IPS-18a (cell line): ENCODE data around the gene GPR27.
A peak's percentile ranks its signal among the peaks of the same experiment; 100 is the strongest.

Source experiments
- H3K27ac ChIP-seq: one replicate; pipeline ENCODE4 v1.5.1; 2013; ENCODE audit warnings: low read length
- H3K27me3 ChIP-seq: one replicate; pipeline ENCODE4 v1.6.1; 2013; ENCODE audit warnings: mild to moderate bottlenecking, low read length; ENCODE audit not compliant: control insufficient read depth, insufficient read depth
- H3K36me3 ChIP-seq: one replicate; pipeline ENCODE4 v1.6.1; 2013; ENCODE audit warnings: low read depth, low read length; ENCODE audit not compliant: control insufficient read depth
- H3K4me1 ChIP-seq: one replicate; pipeline ENCODE4 v1.6.1; 2013; ENCODE audit warnings: low read depth, low read length; ENCODE audit not compliant: control insufficient read depth
- H3K4me3 ChIP-seq: one replicate; pipeline ENCODE4 v1.5.1; 2013; ENCODE audit warnings: low read length
- H3K9ac ChIP-seq: one replicate; pipeline ENCODE4 v1.6.1; 2013; ENCODE audit warnings: mild to moderate bottlenecking, low read length, moderate library complexity
- H3K9me3 ChIP-seq: one replicate; pipeline ENCODE4 v1.6.1; 2013; ENCODE audit warnings: low read depth, low read length; ENCODE audit not compliant: control insufficient read depth

GPR27 gene

DNA sequence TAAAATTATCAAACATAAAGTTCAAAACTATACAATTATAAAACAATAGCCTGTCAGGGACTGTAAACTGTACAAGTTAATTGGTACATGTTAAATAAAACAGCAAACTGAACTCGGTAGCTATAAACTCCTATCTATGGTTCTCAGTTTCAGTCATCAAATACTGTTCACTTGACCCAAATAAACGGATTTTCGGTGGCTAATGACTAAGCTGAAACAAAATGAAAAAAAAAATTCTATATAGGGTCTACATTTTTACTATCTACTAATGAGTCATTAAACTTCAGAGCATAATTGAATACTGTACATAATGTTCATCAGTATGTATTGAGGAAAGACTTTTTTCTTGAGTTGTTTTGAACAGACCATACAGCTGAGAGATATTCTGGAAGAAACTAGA is 24.7 kb downstream of the GPR27 start:
- H3K9me3 ChIP-seq, result no peaks in the 10 kb centered on the region
- no peak overlapping the region for H3K4me3 ChIP-seq
- peaks cover 18% of the 10 kb centered on the region for H3K4me1 ChIP-seq
- no peak overlapping the region for H3K9ac ChIP-seq
- H3K27ac ChIP-seq, result no peak overlapping the region
- H3K27me3 ChIP-seq, result peaks cover 23% of the 10 kb centered on the region
- no peaks in the 10 kb centered on the region for H3K36me3 ChIP-seq

DNA sequence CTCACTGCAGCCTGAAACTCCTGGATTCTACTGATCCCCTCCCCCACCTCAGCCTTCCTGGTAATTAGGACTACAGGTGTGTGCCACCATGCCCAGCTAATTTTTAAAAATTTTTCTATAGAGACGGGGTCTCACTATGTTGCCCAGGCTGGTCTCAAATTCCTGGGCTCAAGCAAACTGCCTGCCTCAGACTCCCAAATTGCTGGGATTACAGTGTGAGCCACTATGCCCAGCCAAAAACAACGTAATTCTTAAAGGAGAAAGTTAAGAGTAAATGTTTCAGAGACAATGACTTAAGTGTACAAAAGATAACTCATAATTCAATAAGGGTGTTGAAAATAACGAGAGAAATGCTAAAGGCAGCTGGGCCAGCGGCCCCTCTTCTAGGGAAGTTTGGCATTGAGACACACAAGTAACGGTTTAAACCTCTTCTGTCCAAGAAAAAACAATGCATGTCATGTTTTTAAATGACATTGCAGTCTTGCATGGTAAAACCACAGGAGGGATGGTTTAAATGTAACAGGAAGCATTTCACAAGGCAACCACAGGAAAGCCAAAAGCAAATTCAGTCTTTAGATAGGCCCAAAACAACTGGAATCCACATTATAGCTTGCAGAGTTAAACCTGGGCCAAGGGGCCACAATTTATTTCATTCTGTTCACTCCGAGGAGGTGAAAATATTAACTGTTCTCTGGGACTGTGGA is 26.2 kb downstream of the GPR27 start:
- Histone ChIP-seq H3K4me1 (peaks cover 29% of the 10 kb centered on the region), H3K36me3 (no peaks in the 10 kb centered on the region), H3K9me3 (no peaks in the 10 kb centered on the region), H3K4me3 (no peak overlapping the region), H3K9ac (no peak overlapping the region), H3K27ac (no peak overlapping the region), H3K27me3 (peaks cover 38% of the 10 kb centered on the region)

DNA sequence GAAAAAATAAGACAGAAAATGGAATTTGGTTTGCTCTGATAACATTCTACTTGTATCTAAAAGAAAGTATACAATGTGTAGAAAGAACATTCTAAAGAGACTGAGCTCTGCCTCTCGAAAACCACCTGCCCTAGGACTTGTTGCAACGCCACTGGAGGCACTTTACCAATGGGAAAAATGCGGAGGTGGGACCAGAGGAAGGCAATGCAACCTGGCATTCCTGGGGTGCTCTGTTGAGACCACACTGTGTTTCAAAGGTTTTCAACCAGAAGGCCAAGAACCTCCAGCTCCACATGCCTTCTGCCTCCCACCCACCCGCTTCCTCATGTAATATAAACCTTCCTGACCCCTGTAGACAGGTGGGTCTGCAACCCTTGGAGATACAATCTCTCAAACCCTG is 26.8 kb downstream of the GPR27 start:
- no peak overlapping the region for H3K27ac ChIP-seq
- no peaks in the 10 kb centered on the region for H3K9me3 ChIP-seq
- H3K9ac ChIP-seq, result no peak overlapping the region
- no peaks in the 10 kb centered on the region for H3K36me3 ChIP-seq
- H3K27me3 ChIP-seq, result peaks cover 42% of the 10 kb centered on the region
- H3K4me3 ChIP-seq, result no peak overlapping the region
- H3K4me1 ChIP-seq, result peaks cover 30% of the 10 kb centered on the region

DNA sequence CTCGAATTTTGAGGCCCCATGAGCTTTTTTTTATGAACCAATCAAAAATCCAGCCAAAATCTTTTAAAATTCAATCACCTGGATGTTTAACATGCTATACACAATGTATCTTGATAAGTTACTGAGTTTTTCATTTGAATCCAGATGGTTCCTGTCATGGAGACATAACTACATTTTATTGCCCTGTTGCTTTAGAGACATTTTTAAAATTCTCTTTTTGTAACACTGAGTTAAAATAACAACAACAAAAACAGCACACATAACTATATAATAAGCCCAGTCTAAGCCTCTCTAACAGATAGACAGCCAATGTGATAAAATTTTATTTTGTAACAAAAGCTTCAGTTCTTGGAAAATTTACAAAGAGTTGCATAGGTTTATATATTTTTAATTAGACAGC is 29.5 kb downstream of the GPR27 start:
- no peak overlapping the region for H3K9ac ChIP-seq

DNA sequence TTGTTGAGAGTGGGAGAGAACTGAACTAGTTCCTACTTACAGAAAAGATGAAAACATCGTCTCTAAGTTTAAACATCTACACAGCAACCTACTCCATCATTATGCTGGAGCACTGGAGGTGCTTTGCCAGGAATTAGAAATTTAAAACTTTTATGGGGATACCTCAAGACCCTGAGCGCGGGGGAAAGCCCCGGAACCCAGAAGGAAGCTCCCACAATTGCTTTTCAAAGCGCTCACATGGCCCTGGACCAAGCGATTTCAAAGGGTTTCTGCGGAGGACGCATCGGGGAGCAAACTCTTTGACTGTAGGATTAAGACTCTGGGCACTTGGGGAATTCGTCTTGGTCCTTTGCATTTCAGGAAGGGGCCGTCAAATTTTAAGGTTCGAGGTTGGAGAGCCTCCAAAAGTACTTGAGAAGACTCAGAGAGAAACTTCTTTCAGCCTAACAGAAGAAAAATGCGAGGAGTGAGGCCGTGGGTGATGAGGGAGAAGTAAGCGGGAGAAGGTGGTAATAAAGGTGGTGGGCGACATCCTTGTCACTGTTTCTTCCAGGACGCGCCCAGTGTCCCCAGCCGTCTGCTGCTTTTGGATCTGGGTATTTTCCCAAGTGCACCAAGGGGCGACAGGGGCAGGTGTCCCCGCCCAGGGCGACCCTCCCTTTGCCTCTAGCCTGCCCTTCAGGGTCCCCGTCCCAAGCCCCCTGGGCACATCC is 30.7 kb downstream of the GPR27 start:
- Histone ChIP-seq H3K9ac (peak overlapping the region; percentile 7), H3K4me1 (peaks cover 36% of the 10 kb centered on the region), H3K4me3 (peak overlapping the region; percentile 60), H3K36me3 (no peaks in the 10 kb centered on the region), H3K9me3 (no peaks in the 10 kb centered on the region), H3K27me3 (peaks cover 72% of the 10 kb centered on the region), H3K27ac (no peak overlapping the region)

More for the DNA sequence above, 29.5 kb downstream of the GPR27 start:
- no peak overlapping the region for H3K4me3 ChIP-seq
- H3K4me1 ChIP-seq, result peaks cover 40% of the 10 kb centered on the region
- H3K27ac ChIP-seq, result no peak overlapping the region
- H3K36me3 ChIP-seq, result no peaks in the 10 kb centered on the region
- H3K9me3 ChIP-seq, result no peaks in the 10 kb centered on the region
- H3K27me3 ChIP-seq, result peaks cover 67% of the 10 kb centered on the region

DNA sequence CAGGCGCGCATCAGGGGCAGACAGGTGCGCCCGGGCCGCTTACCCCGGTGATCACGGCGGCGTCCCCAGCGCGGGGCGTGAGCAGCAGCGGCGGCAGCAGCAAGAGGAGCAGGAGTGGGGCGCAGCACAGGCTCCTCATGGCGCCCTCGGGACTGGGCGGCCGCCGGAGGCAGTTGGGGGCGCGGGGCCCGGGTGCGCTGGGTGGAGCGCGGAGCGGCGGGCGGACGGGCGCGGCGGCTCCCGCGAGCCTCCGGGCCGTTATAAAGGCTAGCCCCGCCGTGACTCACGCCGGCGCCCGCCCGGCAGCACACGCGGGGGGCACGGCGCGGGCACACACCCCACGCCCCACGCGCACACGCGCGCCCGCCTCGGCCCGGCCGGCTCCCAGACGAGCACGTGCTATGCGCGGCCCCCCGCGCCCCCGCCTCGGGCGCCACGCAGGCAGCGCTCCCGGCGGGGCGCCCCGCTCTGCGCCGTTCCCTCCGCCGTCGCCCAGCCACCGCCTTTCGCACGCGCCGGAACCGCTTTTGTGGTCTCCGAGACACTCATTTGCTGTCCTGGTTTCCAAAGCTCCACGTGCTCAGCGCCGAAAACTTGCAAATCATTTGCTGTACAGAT is 31.4 kb downstream of the GPR27 start, which contains the start of gene PROK2:
TSS of gene PROK2 (minus strand) at position 235 of the 618 bp plus-strand sequence. CDS start at position 139, 96 bp downstream.
- peak within 1 kb of the TSS; percentile 60 for H3K4me3 ChIP-seq
- no peak within 1 kb of the TSS for H3K27ac ChIP-seq
- no peaks in the 10 kb centered on the region for H3K9me3 ChIP-seq
- peak within 1 kb of the TSS; percentile 7 for H3K9ac ChIP-seq
- peaks cover 72% of the 10 kb centered on the region for H3K27me3 ChIP-seq
- H3K36me3 ChIP-seq, result no peaks in the 10 kb centered on the region
- peaks cover 34% of the 10 kb centered on the region for H3K4me1 ChIP-seq

DNA sequence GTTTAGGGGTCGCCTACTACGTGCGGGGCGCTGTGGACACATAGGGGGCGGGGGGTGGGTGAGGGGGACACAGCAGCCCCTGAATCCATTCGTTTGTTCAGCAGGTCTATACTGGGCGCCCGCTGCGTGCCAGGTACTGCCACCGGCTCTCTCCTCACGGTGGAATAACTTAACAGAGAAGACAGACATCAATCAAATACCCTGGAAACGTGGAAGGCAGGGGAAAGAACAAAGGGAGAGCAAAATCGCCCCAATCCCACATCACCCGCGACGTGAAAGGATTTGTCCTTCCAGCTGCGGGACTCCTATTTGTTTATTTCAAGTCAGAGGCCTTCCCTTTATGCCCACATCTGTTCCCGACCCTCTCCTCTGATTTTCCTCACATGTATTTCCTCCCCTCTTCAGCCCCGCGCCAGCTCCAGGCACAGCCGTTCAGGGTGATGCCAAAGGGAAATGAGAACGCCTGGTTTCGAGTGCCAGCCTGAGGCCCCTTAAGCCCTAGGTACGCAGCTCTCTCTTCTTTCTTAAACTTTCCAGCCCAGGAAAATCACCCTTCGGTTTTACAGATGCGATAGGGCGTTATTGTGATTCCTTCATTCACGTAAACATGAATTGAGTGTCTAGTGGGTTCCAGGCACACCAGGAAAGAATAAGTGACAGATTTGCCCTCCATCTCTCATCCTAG is 32.0 kb downstream of the GPR27 start:
- peaks cover 27% of the 10 kb centered on the region for H3K4me1 ChIP-seq
- peaks cover 72% of the 10 kb centered on the region for H3K27me3 ChIP-seq
- H3K36me3 ChIP-seq, result no peaks in the 10 kb centered on the region
- H3K4me3 ChIP-seq, result peak overlapping the region; percentile 51
- H3K27ac ChIP-seq, result no peak overlapping the region
- no peaks in the 10 kb centered on the region for H3K9me3 ChIP-seq
- no peak overlapping the region for H3K9ac ChIP-seq

DNA sequence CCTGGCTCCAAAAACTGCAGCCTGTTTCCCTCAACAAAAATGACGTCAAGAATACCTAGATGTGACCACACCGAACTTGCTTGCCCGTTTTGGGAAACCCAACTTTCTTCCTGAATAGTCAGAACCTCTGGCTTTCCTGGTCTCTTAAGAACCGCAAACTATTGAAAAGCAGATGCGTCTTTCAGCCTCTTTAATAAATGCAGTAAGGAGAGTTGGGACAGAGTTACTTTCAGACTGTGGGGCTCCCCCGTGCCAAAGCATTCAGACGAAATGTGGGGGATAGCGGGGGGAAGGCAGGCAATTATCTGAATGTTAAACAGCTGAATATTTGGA is 32.5 kb downstream of the GPR27 start:
- Histone ChIP-seq H3K4me1 (peaks cover 27% of the 10 kb centered on the region), H3K27ac (no peak overlapping the region), H3K9ac (no peak overlapping the region), H3K27me3 (peaks cover 71% of the 10 kb centered on the region), H3K36me3 (no peaks in the 10 kb centered on the region), H3K4me3 (peak overlapping the region; percentile 51), H3K9me3 (no peaks in the 10 kb centered on the region)

DNA sequence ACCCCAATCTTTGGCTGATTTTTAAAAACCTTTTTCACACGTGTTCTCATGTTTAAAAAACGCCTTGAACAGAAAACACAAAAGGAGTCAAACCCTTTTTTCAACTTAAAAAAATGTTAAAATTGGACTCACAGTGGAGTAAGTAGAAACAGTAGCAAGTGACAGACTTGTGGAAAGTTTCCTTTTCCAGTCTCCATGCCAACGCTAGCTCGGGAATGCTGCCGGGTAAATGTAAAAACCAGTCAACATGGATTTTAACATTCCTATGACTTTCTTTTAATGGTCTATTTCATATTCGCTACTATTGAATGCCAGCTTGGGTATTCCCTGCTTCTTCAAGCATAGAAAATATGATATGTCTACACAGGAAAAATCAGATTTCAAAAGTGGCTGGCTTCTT is 32.9 kb downstream of the GPR27 start:
- peaks cover 27% of the 10 kb centered on the region for H3K4me1 ChIP-seq
- H3K27me3 ChIP-seq, result peaks cover 67% of the 10 kb centered on the region
- no peak overlapping the region for H3K27ac ChIP-seq
- no peak overlapping the region for H3K9ac ChIP-seq
- H3K4me3 ChIP-seq, result peak overlapping the region; percentile 51
- H3K9me3 ChIP-seq, result no peaks in the 10 kb centered on the region
- H3K36me3 ChIP-seq, result no peaks in the 10 kb centered on the region

DNA sequence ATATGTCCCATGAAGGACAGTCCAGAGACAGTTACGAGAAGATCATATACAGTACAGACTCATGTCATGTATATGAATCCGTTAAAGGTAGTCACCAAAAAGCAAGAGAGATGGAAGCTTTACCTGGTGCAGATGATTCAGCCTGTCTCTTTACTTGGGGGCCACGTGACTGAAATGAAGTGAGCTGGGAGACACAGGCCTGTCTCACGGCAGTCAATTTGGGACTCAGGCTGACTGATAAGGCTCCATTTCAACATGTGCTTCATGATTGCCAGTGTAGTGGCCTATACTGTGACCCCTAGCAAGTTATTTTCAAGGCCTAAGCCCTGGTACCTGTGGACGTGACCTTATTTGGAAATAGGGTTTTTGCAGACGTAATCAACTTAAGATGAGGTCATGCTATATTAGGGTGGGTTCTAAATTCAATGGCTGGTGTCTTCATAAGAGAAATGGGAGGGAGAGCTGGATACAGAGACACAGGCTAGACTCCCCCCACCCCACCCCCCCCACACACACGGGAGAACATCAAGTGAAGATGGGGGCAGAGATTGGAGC is 34.3 kb downstream of the GPR27 start:
- Histone ChIP-seq H3K27ac (no peak overlapping the region), H3K9me3 (no peaks in the 10 kb centered on the region), H3K4me1 (peaks cover 27% of the 10 kb centered on the region), H3K36me3 (no peaks in the 10 kb centered on the region), H3K27me3 (peaks cover 53% of the 10 kb centered on the region), H3K9ac (no peak overlapping the region), H3K4me3 (no peak overlapping the region)

DNA sequence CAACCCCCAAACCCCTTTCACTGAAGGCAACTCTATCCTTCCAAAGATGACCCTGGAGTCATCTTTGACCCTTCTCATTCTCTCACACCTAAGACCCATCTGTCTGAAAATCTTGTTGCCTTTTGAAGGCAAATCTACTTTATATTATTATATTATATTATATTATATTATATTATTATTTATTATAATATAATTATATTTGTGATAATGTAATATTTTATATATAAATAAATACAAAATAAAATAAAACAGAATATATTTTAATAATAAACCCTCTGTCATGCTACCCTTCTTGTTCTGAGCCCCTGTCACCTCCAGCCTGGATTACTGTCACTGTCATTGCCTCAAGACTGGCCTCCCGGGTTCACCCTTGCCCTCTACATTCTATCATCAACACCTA is 36.3 kb downstream of the GPR27 start:
- Histone ChIP-seq H3K9me3 (no peaks in the 10 kb centered on the region), H3K4me1 (peaks cover 11% of the 10 kb centered on the region), H3K4me3 (no peak overlapping the region), H3K27ac (no peak overlapping the region), H3K27me3 (peaks cover 33% of the 10 kb centered on the region), H3K9ac (no peak overlapping the region), H3K36me3 (no peaks in the 10 kb centered on the region)
